ENCODE data around the gene FOXP1.
A peak's percentile ranks its signal among the peaks of the same experiment; 100 is the strongest.

FOXP1 gene

GRCh38 chr3:71520161-71521020 is 63.1 kb downstream of the FOXP1 start:
- TF ChIP-seq, protein P1, sequence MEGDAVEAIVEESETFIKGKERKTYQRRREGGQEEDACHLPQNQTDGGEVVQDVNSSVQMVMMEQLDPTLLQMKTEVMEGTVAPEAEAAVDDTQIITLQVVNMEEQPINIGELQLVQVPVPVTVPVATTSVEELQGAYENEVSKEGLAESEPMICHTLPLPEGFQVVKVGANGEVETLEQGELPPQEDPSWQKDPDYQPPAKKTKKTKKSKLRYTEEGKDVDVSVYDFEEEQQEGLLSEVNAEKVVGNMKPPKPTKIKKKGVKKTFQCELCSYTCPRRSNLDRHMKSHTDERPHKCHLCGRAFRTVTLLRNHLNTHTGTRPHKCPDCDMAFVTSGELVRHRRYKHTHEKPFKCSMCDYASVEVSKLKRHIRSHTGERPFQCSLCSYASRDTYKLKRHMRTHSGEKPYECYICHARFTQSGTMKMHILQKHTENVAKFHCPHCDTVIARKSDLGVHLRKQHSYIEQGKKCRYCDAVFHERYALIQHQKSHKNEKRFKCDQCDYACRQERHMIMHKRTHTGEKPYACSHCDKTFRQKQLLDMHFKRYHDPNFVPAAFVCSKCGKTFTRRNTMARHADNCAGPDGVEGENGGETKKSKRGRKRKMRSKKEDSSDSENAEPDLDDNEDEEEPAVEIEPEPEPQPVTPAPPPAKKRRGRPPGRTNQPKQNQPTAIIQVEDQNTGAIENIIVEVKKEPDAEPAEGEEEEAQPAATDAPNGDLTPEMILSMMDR (IDR thresholded peaks at IDR 0.05; ENCODE audit: unreplicated experiment in 3 of 3): no peak
- H3K27me3 Mint-ChIP-seq (ENCODE audit: low read depth): no peaks in the 10 kb centered on the region
- H3K27ac Mint-ChIP-seq: peak overlapping the region; percentile 51 to 81 (median 68)
- peaks cover 52% of the 10 kb centered on the region for H3K4me1 Mint-ChIP-seq
- H3K4me3 Mint-ChIP-seq: no peak overlapping the region
- no peaks in the 10 kb centered on the region for H3K36me3 Mint-ChIP-seq (ENCODE audit: low read depth)
- H3K9me3 Mint-ChIP-seq: no peaks in the 10 kb centered on the region

- H3K4me3 Mint-ChIP-seq: no peak overlapping the region
- peaks cover 44% of the 10 kb centered on the region for H3K4me1 Mint-ChIP-seq
- TF ChIP-seq, protein P1 (IDR thresholded peaks at IDR 0.05; ENCODE audit: unreplicated experiment in 3 of 3): no peak
- no peaks in the 10 kb centered on the region for H3K36me3 Mint-ChIP-seq (ENCODE audit: low read depth)
- H3K9me3 Mint-ChIP-seq: no peaks in the 10 kb centered on the region
- H3K27me3 Mint-ChIP-seq (ENCODE audit: low read depth): no peaks in the 10 kb centered on the region
- H3K27ac Mint-ChIP-seq: peak overlapping the region; percentile 1 to 70 (median 49)
Measured at GRCh38 chr3:71518089-71518488, 65.4 kb downstream of the FOXP1 start.

DNA sequence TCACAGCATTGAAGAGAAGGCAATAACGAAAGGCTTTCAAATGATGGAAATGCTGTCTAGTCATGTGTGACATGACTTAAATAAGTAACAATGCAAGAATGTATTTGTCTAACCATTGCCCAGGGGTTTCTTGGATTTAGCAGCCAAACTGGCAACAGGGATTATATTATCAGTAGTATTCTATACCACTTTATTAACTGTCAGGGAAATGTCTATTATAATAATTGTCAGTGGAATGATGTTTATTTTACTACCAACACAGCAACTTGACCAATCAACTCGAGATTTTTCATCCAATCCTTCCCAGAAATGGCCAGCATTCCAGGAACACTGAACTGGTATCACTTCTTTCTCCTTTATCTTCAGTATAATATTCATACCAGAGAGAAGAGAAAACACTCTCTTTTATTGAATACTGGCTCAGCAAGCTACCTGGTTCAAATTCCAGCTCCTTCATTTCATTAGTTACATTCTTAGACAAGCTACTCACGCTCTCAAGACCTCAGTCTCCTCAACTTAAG is 66.2 kb downstream of the FOXP1 start:
- Mint-ChIP-seq H3K36me3 (ENCODE audit: low read depth) (no peaks in the 10 kb centered on the region), H3K9me3 (no peaks in the 10 kb centered on the region), H3K4me1 (peaks cover 39% of the 10 kb centered on the region), H3K4me3 (no peak overlapping the region), H3K27ac (peak overlapping the region; percentile 1 to 70 (median 49)), H3K27me3 (ENCODE audit: low read depth) (no peaks in the 10 kb centered on the region)
- TF ChIP-seq, protein P1 (IDR thresholded peaks at IDR 0.05; ENCODE audit: unreplicated experiment in 3 of 3): no peak

GRCh38 chr3:71515636-71516365 is 67.7 kb downstream of the FOXP1 start:
- TF ChIP-seq, protein P1 (IDR thresholded peaks at IDR 0.05; ENCODE audit: unreplicated experiment in 3 of 3): no peak
- Mint-ChIP-seq H3K27me3 (ENCODE audit: low read depth) (no peaks in the 10 kb centered on the region), H3K36me3 (ENCODE audit: low read depth) (no peaks in the 10 kb centered on the region), H3K4me3 (no peak overlapping the region), H3K4me1 (peaks cover 42% of the 10 kb centered on the region), H3K27ac (peak overlapping the region in 2 of 3 experiments; percentile 35 to 42), H3K9me3 (no peaks in the 10 kb centered on the region)

DNA sequence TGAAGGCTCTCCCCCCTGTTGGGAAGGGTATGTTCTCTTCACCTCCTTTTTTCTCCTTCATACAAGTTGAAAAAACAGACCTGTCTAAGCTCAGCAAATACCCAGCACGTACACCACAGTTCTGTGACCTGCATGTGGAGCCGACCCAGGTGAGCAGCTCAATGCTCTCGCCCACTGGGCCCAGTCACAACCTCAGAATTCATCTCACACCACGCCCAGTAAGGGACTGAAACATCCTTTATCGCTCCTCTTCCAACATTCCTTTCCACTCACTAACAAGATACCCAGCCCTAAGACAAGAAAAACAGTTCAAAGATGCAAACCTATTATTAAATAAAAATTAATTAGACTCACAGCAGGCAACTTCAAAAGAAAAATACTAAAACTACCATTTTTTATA is 68.9 kb downstream of the FOXP1 start:
- Mint-ChIP-seq H3K4me1 (peaks cover 36% of the 10 kb centered on the region), H3K4me3 (no peak overlapping the region), H3K27me3 (ENCODE audit: low read depth) (no peaks in the 10 kb centered on the region), H3K27ac (no peak overlapping the region), H3K9me3 (no peaks in the 10 kb centered on the region), H3K36me3 (ENCODE audit: low read depth) (no peaks in the 10 kb centered on the region)
- TF ChIP-seq, protein P1 (IDR thresholded peaks at IDR 0.05; ENCODE audit: unreplicated experiment in 3 of 3): no peak
